Measurements from ENCODE around the gene TMPRSS7. TPM values are rescaled to one million over a fixed set of nuclear protein-coding genes. Genes with fewer than 3 reads are reported as not detected.

Gene TMPRSS7
- polyA plus RNA-seq, 1 of the 3 experiments (the other 2 are of a cell fraction): 0.02 TPM

GRCh38 chr3:112041321-112041720 lies 6.8 kb downstream of the TMPRSS7 start:
- no peak overlapping the region for H3K9ac ChIP-seq
- H3K27me3 ChIP-seq (ENCODE audit: insufficient read depth): no peaks in the 10 kb centered on the region
- H3K4me3 ChIP-seq (ENCODE audit: low read depth in 2 of 2, low read length in 1 of 2): no peak overlapping the region
- ChIA-PET POLR2A (no interaction called here), CTCF (interaction anchor here (0.6 to 7.4 kb wide), 7 partner anchors 11 to 324 kb away, joined by 3 to 76 read pairs (median 10); partner anchors contain the start of gene ABHD10)
- H4K20me1 ChIP-seq (ENCODE audit: insufficient read depth): no peaks in the 10 kb centered on the region
- no peak overlapping the region for H3K4me2 ChIP-seq
- TF ChIP-seq MAX (IDR thresholded peaks at IDR 0.05; ENCODE audit: low read depth) (no peak), CTCF (IDR thresholded peaks at IDR 0.05) (no peak), EZH2phosphoT487 (IDR thresholded peaks at IDR 0.05; ENCODE audit: borderline replicate concordance, low read depth) (no peak), REST (IDR thresholded peaks at IDR 0.05; ENCODE audit: low read depth, low read length) (no peak), PBX3 (IDR thresholded peaks at IDR 0.05) (no peak), ZBTB33 (IDR thresholded peaks at IDR 0.05; ENCODE audit: borderline replicate concordance, low read depth) (no peak), TEAD4 (IDR thresholded peaks at IDR 0.05; ENCODE audit: borderline replicate concordance, insufficient read depth) (no peak), NRF1 (IDR thresholded peaks at IDR 0.05; ENCODE audit: low read depth, low read length) (no peak), SIN3A (IDR thresholded peaks at IDR 0.05; ENCODE audit: borderline replicate concordance, low read depth, low read length) (no peak), GATA2 (CRISPR knock-in tag; IDR thresholded peaks at IDR 0.05) (no peak), USF2 (IDR thresholded peaks at IDR 0.05; ENCODE audit: borderline replicate concordance, low read depth, low read length) (no peak)
- no peaks in the 10 kb centered on the region for H3K9me3 ChIP-seq
- H3K36me3 ChIP-seq (replicated peaks in 1 of 2; ENCODE audit: control insufficient read depth in 1 of 2, insufficient read depth in 2 of 2, low read length in 1 of 2): no peaks in the 10 kb centered on the region
- H3K79me2 ChIP-seq (ENCODE audit: insufficient read depth): no peaks in the 10 kb centered on the region
- no peaks in the 10 kb centered on the region for H3K4me1 ChIP-seq (ENCODE audit: control insufficient read depth in 1 of 2, insufficient read depth in 2 of 2, low read depth in 1 of 2, low read length in 1 of 2)
- H3K9me2 ChIP-seq: no peaks in the 10 kb centered on the region
- no peaks in the 10 kb centered on the region for H3F3A ChIP-seq (replicated peaks; ENCODE audit: insufficient read depth)
- H2AFZ ChIP-seq (ENCODE audit: low read depth): no peak overlapping the region
- no peak overlapping the region for H3K27ac ChIP-seq (ENCODE audit: low read depth in 2 of 2, low read length in 1 of 2)
- no peak for DNase-seq

Measured in SK-N-SH (cell line).